CD4-positive, alpha-beta T cell treated with Interleukin-17A for 1 hour (primary cell): Measurements from ENCODE around the gene MON1A.
"Not testable (repeated sequence)": the region's sequence is repeated elsewhere in the genome, so short reads cannot be mapped to it uniquely, and the experiment has no call there.

Source experiments
- DNase-seq: peaks from one replicate; pipeline ENCODE4 v3.0.0-alpha.2; 2020

MON1A gene

DNA sequence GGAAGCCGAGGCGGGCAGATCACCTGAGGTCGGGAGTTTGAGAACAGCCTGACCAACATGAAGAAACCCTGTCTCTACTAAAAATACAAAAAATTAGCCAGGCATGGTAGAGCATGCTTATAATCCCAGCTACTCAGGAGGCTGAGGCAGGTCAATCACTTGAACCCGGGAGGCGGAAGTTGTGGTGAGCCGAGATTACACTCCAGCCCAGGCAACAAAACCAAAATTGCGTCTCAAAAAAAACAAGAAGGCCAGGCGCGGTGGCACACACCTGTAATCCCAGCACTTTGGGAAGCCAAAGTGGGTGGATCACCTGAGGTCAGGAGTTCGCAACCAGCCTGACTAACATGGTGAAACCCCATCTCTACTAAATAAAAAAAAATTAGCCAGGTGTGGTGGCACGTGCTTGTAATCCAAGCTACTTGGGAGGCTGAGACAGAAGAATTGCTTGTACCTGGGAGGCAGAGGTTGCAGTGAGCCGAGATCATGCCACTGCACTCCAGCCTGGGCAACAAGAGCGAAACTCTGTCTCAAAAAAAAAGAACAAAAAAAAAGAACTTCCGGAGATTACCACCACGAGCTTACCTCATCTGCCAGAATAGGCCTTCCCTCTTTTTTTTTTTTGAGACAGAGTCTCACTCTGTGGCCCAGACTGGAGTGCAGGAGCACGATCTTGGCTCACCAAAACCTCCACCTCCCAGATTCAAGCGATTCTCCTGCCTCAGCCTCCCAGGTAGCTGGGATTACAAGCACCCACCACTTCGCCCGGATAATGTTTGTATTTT lies 11.6 kb downstream of the MON1A start:
- not testable (repeated sequence) for DNase-seq

DNA sequence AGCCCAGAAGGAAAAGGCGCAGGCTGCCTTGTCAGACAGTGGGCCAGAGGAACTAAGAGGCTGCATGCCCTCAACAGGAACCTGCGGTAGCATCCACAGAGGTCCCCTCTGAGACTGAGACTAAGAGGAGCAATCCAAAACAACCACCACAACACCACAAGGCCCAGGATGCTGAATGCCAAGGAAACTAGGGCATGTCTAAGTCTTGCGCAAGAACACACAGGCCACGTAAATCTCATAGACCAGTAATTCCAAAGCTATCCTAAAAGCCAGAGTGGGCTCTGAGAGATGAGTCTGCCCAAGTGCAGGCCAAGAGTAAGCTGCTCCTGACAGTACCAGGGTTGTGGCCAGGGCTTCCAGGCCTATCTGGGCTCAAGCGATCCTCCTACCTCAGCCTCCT lies 12.9 kb downstream of the MON1A start:
- DNase-seq: no peak

DNA sequence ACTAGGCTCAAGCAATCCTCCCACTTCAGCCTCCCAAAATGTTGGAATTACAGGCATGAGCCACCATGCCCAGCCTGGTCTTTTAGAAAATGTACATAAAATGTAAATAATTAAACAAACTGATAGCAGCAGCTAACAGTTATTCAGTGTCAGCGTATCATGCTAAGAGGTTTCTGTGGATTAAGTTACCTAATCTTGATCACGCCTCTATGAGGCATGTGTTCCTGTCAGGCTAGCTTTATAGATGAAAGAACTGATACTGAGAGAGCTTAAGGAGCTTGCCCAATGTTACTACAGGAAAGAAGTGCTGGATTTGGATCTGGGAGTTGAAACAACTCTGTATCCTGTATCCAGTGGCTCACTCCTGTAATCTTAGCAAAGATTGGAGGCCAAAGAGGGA lies 14.7 kb downstream of the MON1A start:
- DNase-seq: no peak

DNA sequence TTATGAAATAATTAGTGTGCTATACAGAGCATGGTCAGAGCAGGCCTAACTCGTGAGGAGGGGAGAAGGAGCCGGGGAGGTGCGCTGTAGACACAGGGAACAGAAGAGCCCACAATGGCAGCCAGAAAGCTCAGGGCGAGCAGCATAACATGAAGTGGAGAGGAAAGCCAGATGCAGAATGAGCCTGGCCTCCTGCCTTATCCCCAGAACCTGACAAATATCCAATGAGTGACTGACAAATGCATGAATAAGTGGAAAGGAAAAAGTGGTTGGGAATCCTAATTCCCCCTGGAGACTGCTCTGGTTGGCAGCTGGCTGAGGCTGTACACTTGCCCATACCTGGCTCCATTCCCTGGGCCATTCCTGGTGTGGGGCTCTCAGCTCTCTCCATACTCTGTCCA lies 16.7 kb downstream of the MON1A start:
- DNase-seq: no peak

DNA sequence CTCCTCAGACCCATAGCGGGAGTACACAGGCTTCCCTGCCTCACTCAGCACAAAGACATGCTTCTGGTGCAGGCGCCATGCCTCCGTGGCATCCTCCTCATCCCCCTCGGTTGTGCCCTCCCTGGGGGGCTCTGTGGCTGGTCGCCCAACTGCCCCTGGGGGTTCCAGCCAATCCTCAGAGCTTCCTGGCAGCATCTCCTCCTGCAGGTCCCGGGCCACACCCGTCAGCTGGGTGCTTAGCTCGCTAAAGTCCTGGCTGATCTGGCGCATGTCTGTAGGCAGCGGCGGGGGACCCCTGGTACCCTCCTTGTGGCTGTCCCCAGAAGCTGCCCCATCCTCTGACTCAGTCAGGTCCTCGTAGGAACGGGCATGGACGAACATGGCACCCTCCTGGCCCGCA lies 18.0 kb downstream of the MON1A start:
- no peak for DNase-seq

DNA sequence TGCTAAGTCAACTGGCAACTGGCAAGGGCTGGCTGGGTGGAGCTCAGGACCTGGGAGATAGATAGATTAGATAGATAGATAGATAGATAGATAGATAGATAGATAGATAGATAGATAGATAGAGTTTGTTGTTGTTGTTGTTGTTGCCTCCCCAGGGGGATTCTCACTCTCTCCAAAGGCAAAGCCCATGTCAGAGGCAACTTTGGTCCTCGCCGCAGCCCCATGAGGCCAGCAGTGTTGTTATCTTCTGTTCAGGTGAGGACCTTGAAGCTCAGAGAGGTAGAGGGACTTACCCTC lies 18.5 kb downstream of the MON1A start:
- no peak for DNase-seq

DNA sequence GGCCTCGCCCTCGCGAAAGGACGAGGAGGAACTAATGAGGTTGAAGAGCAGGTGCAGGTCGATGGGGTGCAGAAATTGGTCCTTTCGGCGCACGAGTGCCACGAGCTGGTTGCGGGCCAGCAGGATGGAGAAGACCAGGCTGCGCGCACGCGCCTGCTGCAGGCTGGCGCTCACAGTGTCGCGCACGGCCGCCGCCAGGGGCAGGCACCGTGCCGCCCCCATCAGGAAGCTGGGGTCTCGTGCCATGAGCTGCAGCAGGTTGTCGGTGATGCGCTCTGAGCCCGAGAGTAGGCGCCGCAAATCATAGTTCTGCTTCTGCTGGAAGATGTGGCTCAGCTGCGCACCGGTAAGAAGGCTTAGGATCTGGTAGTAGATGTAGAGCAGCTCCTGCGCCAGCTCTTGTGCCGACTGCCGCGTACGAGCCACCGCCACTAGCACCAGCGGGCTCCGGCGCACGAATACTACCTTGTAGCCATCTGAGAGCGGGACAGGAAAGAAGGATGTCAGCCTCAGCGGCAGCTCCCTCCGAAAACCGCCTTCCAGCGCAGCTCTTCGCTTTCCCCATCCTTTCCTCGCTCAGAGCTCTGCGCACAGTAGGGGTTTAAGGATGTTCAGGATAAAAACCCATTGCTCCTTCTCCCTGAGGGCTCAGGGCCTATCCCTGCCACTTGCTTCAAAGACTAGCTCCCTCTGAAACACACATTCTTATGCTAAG lies 19.0 kb downstream of the MON1A start:
- DNase-seq: no peak

DNA sequence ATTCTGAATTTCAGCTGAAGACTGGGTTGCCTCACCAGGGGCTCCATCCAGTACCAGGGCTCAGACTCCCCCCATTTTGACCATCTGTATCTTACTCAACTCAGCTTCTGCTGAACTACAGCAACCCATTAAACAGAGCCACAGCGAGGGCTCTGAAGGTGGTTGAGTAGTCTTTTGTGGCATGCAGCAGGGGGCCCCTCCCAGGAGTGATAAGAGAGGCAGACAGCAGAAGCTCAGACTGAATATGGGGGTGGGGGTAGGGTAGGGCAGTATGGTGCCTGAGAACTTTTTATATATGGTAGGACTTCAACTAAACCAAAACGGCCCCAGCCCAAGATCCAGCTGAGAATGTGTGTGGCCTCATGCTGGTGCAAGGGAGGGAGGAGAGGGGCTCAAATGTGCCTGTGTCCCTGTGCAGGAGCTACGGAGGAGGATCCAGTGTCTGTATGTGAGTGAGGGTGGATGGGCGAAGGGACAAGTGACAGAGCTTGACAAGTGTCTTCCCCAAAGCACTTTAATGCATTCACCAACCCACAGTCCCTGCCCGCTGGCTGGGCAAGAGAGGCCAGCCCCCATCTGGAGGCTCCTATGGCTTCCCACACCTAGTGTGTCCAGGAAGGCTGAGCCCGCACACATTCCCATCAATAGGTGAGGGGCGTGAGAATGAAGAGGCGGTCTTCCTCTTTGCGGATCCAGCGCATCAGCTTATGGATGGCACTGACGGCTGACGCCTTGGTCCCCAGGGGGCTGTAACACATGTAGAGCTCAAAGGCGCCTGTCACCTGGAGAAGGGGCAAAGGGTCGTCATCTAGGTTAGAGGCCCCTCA lies 21.0 kb downstream of the MON1A start:
- DNase-seq: no peak

DNA sequence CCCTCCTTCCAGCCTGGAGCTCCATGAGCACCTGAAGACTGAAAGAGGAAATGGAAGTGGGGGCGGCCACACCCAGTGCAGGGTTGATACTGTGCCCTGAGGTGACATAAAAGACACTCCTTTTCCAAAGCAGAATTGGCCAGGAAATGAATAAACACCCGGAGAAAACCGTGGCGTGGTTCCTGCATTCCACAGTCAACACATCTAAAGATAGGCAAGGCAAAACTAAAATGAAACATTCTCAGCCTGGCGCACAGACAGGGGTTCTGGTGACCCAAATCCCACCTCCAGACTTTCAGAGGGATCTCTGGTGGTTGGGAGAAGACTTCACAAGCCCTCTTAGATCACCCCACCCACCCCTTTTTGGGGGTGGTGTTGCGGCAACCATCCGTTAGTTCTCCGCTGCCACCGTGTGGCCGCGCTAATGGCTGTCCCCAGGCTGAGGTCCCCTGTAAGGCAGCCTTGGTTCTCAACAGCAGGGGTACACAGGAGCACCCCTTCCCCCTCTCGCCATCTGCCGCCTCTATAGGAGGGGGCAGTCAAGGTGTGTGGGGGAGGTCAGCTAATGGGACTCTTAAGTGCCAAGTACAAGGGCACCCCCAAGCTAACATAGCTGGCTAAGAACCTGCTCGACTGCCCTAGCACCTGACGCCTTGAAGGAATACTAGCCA lies 23.4 kb downstream of the MON1A start:
- peak; percentile 57 for DNase-seq

DNA sequence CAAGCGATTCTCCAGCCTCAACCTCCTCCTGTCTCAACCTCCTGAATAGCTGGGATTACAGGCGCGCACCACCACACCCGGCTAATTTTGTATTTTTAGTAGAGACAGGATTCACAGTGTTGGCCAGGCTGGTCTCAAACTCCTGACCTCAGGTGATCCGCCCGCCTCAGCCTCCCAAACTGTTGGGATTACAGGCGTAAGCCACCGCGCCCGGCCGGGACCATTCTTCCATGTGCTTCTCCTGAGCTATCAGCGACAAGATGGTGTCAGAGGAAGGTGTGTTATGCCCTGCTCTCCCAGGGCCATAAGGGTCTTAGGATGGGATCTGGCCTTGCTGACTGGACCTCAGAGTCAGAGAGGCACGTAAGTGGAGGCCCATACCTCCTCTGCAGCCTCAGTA lies 25.2 kb downstream of the MON1A start:
- not testable (repeated sequence) for DNase-seq

DNA sequence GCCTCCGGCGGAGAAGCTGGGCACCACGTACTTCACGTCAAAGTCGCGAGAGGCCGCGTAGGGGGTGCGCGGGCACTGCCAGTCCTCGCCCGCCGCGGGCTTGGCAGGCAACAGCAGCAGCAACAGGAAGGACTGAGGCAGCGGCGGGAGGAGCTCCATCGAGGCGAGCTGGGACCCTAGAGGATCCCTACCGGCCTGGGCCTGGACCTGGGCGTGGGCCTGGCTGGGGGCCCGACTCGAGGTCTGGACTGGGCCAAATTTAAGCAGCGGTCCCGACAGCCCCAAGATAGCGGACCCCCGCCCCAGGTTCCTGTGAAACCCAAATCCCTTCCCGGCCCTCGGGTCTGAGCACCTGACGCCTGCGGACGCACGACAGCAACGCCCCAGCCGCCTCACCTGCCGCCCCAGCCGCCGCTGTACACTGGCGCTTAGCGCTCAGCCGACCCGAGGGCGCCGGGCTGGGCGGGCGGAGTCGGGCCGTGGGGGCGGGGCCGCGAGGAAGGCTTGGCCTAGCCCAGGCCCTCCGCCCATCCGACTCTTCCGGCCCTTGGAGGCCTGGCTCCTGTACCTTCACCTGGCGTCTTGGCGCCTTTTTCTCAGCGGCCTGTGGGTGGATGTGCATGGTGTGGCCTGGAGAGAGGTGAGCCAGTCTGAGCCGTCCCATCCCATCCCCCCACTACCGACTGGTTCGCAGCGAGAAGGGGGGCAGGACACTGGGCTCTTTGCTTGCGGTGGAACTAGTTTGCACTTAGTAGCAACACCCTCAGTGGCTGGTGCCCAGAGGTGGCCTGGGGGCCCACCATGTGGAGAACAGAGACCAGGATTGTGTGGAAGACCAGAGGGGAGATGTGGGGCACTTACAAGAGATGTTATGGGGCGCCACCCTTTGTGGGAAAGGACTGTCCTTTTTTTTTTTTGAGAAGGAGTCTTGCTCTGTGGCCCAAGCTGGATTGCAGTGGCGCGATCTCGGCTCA lies 25.9 kb downstream of the MON1A start, which contains the start of gene MST1R:
Gene MST1R (minus strand): TSS at position 423 of the 974 bp plus-strand sequence. CDS start 264 bp downstream, at position 159.
- DNase-seq: peak; percentile 85

DNA sequence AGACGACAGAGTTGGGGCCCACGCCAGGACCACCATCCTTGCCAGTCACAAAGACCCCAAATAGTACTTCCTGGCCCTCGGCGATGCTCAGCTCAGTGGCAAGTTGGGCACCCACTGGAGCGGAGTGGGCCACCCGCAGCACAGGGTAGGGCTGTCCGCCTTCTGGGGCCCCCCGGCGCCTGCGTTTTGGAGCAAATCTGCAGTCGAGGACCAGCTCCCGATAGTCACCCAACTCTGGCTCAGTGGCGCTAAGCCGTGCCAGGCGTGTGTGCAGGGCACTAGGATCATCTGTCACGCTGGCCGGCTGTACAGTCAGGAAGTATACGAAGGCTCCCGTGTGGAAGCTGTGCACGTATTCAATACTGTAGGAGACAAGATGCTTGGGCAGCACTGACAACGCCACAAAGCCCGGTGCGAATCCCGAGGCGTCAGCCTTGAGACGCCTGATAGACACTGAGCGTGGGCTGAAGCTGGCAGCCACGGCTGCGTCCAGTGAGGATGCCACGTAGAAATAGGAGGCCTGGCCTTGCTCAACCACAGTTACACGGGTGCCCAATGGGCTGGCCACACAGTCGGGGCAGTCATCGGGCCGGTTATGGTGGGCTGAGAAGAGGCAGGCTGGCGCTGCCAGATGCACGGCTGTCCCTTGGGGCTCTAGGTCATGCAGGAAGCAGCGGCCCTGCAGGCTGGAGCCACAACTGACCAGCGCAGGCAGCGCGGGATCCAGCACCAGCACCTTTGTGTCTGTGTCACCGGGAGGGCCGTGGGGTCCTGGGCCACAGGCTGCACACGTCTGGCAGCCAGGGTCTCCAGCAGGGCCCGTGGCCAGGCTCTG lies 26.9 kb downstream of the MON1A start:
- DNase-seq: no peak

DNA sequence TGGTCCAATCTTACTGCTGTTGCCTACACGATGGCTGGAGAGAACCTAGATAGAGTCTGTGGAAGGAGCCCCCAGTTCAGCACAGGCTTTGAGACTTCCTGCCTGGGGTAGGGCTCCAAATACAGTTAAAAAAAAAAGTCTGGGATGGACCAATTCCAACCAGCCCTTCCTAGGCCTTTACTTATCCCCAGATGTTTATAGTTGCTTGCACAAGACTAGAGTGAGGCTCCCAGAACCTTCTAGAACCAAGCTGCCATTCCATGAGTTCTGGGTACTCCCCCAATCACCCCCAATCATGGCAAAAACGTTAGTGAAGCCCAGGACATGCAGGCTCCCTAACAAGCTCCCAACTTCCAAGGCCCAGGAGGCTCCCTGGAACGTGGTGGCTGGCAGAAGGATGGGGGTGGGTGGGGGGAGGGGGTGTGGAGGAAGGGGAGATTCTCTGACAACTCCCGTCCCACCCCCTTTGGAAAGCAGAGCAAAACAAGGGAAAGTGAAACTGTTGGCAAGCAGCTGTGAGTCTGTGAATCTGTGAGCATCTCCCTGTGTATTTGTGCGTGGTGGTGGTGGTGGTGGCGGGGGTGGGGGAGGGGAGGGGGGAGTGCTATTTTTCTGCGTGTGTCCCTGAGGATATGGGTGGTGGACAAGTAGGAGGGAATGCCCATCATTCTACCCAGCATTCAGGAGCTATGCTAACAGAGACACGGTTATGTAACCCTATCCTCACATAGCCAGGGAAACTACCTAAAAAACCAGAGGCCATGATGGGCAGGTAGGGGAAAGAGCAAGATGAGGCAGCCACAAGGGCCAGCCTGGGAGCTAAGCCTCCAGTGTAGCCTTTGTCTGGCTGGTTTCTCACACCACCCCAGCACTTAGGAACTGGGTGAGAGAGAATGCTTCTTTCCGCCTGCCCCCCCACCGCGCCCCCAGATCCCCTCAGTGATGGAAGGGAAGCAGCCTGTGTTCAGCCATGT lies 28.0 kb downstream of the MON1A start:
- DNase-seq: no peak

DNA sequence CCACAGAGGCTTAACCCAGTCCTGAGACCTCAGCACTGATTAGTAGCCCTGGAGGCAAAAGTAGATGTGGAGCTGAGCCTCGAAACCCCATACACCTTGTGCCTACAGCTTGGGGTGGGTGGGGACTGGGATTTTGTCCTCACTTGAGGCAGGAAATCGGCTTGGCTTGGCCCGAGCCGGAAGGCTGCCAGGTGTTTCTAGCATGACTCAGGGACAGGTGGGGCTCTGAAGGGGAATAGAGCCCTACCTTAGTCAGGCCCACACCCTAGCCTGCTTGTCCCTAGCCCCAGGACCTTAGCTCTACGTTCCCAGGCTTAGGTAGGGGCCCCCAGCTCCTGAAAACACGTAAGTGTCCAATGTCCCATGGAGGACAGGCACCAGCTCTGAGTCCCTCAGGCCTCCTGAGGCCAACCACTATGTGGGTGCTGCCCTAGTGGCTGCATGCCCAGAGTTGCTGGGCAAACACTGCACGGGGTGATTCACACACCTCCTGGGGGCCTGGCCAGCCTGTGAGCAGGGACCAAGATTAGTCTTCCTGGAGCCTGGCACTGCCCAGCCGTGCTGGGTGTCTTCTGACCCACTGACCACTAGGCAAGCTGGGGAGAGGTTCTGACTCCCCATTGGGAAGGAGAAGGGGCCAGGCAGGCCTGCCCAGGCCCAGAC lies 29.0 kb downstream of the MON1A start:
- DNase-seq: no peak

DNA sequence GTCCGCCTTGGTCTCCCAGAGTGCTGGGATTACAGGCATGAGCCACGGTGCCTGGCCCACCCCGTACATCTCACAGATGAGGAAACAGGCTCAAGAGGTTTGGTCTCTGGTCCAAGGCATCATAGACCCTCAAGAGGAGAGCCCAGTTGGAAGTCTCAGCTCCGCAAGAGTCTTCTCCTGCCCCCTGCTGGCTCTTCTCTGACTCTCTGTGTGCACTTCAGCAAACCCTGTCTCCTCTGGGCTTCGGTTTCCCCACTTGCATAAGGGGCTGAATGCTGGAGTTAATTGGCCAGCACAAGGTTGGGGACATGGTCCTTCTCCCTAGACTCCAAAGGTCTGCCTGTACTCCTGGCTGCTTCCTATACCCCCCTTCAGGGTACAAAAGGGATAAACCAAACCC lies 29.8 kb downstream of the MON1A start:
- no peak for DNase-seq

DNA sequence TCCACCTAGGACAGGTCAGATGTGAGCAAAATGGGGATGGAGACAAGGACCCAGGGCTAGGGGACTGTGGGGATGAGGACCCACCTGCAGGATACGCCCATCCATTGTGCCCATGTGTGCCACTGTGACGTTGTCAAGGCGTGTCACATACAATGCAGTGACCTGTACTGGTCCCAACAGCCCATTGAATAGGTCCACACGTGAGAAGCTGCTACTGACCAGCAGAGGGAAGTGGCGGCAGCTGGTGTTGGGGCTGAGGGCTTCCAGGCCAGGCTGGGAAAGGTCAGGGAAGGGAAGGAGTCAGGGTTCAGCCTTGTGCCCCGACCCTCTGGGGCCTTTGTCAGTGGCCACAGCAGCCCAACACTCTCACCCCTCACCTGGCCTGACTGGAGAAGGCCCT lies 30.6 kb downstream of the MON1A start:
- DNase-seq: no peak

DNA sequence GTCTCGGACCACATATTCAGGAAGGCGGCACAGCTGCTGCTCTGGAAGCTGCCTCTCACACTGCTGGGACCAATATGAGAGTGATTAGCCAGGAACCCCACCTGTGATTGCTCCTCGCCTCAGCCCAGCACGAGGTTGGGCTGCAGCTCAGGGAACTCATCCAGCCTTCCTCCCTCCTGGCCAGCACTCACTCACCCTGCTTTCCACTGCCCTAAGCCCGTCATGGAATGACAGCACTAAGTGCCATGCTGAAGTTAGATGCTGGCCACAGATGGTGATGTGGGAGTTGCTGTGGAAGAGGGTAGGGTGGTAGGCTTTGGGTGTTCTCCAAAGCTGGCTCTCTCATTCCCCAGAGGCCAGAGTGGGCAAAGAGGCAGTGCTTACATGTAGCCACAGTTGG lies 33.3 kb downstream of the MON1A start:
- no peak for DNase-seq

DNA sequence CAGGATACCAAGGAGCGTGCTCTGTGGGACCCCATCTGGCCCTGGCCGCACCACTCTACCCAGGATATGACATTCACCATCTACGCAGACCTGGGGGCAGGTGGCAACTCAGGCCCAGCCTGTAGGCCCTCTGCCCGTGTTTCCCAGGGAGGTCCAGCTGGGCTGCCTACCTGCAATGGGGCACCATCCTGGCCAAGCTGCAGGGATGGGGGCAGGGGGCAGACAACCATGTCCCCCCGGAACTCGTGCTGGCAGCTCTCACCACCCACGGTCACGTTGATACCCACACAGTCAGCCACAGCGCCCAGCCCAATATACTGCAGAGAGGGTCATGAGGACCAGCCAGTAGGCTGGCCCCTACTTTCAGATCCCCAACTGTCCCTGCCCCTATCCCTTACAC lies 33.8 kb downstream of the MON1A start:
- no peak for DNase-seq

DNA sequence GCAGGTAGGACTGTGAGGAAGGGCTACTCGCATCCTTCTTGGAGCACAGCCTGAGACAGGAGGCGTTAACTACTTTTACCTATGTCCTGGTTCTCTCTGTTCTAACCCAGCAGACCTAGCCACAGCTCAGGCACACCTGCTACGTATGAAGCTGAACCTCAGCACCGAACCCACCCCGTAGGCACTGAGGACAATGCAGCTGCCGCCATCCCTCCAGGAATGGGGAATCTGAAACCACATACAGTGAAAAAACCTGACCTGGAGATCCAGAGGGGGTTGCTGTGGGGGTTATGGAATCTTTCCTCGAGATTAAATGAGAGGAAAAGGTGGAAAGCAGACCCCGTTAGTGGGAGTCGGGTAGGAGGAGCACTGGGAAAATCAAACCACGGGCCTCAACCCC lies 40.3 kb downstream of the MON1A start:
- DNase-seq: no peak
